ENCODE results near the gene MAGEA11.

DNA sequence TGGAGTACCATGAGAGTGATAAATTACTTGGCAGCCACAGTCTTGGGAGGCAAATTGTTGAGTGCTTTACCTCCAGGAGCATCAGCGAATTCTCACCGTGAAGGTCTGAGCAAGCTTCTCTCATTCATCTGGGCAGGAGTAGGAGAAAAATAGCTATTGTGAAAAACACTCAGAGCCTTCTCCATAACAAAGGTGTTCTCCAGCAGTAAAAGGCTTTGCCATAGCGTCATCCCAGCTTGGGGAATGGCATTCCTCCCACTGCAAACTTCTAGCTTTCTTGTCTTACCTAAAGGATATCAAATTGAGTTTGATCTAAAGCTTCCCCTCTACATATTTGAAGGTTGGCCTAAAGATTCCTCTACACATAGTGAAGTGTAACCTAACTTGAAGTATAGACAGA lies 29.8 kb upstream of the MAGEA11 start:
- TF ChIP-seq POLR2A (IDR thresholded peaks at IDR 0.05) (no peak), POLR2AphosphoS5 (IDR thresholded peaks at IDR 0.05) (no peak)
- TF ChIP-seq, protein P1, sequence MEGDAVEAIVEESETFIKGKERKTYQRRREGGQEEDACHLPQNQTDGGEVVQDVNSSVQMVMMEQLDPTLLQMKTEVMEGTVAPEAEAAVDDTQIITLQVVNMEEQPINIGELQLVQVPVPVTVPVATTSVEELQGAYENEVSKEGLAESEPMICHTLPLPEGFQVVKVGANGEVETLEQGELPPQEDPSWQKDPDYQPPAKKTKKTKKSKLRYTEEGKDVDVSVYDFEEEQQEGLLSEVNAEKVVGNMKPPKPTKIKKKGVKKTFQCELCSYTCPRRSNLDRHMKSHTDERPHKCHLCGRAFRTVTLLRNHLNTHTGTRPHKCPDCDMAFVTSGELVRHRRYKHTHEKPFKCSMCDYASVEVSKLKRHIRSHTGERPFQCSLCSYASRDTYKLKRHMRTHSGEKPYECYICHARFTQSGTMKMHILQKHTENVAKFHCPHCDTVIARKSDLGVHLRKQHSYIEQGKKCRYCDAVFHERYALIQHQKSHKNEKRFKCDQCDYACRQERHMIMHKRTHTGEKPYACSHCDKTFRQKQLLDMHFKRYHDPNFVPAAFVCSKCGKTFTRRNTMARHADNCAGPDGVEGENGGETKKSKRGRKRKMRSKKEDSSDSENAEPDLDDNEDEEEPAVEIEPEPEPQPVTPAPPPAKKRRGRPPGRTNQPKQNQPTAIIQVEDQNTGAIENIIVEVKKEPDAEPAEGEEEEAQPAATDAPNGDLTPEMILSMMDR (IDR thresholded peaks at IDR 0.05): no peak
